Tibial artery (tissue), 4 donors: ENCODE measurements around the gene RPS6KA4.

Experiments used
- DNase-seq, 2 donors: peaks; one replicate each; pipeline ENCODE4 v3.0.0-alpha.2; 2019
- H3K27ac ChIP-seq, 2 donors: fragments of 200-600 bp; sonication (generic) in 1 of 2; 1 replicate in 1 of 2; 2 replicates in 1 of 2; pipeline ENCODE4 v1.5.1; 2018 to 2019; ENCODE audit warnings: mild to moderate bottlenecking in 1 of 2
- H3K27me3 ChIP-seq, 2 donors: fragments of 200-600 bp; sonication (generic) in 1 of 2; one replicate each; pipeline versions ENCODE4 v1.5.1 to v1.6.0; 2016 to 2019
- H3K36me3 ChIP-seq, 3 donors: fragments of 200-600 bp; sonication (generic) in 2 of 3; one replicate each; pipeline ENCODE4 v1.5.1; 2016 to 2019; ENCODE audit warnings: mild to moderate bottlenecking in 2 of 3
- H3K4me1 ChIP-seq, 4 donors: fragments of 200-600 bp; sonication (generic) in 2 of 4; 1 replicate in 3 of 4; 2 replicates in 1 of 4; pipeline ENCODE4 v1.5.1; 2016 to 2019
- H3K4me3 ChIP-seq, 2 donors: fragments of 200-600 bp; sonication (generic) in 1 of 2; 1 replicate in 1 of 2; 2 replicates in 1 of 2; pipeline ENCODE4 v1.5.1; 2018 to 2019; ENCODE audit warnings: mild to moderate bottlenecking in 2 of 2
- H3K9me3 ChIP-seq, 3 donors: fragments of 200-600 bp; sonication (generic) in 1 of 3; one replicate each; pipeline ENCODE4 v1.5.1; 2016 to 2019
- intact Hi-C: fragments of 100-400 bp; cut with DNase I; formaldehyde crosslinking; loops from one replicate; pipeline ENCODE4 v1.15.0; 2023; ENCODE audit warnings: low total_unique reads
- TF ChIP-seq, protein P1 (sequence below), 2 experiments: fragments of 200-600 bp in 1 of 2; fragments of 450-650 bp in 1 of 2; IDR thresholded peaks; one replicate each; pipeline ENCODE4 v1.5.1; 2017 to 2019; ENCODE audit warnings: antibody characterized with exemption in 2 of 2, mild to moderate bottlenecking in 1 of 2, moderate library complexity in 1 of 2

Gene RPS6KA4

DNA sequence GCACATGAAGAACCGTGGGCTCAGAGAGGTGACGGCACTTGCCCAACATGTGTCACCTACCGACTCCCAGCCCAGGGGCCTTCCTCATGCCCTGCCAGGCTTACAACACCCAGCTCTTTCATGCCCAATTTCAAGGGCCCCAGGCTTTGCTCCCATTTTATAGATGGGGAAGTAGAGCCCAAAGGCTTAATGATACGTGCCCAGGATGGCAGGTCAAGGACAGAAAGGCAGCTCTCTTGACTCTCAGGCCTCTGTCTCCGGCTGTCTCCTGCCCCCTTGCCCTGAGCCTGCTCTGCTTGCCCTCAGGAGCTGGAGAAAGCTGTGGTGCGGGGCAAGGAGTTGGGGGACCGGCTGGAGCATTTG lies 10.0 kb upstream of the RPS6KA4 start:
- no peaks in the 10 kb centered on the region for H3K27me3 ChIP-seq
- no peak for DNase-seq
- H3K9me3 ChIP-seq, result no peaks in the 10 kb centered on the region
- H3K4me3 ChIP-seq, result no peak overlapping the region
- H3K4me1 ChIP-seq, result peaks cover 0 to 7% (median 0%) of the 10 kb centered on the region in 4 donors
- intact Hi-C loops, result no loop called here
- TF ChIP-seq, protein P1, sequence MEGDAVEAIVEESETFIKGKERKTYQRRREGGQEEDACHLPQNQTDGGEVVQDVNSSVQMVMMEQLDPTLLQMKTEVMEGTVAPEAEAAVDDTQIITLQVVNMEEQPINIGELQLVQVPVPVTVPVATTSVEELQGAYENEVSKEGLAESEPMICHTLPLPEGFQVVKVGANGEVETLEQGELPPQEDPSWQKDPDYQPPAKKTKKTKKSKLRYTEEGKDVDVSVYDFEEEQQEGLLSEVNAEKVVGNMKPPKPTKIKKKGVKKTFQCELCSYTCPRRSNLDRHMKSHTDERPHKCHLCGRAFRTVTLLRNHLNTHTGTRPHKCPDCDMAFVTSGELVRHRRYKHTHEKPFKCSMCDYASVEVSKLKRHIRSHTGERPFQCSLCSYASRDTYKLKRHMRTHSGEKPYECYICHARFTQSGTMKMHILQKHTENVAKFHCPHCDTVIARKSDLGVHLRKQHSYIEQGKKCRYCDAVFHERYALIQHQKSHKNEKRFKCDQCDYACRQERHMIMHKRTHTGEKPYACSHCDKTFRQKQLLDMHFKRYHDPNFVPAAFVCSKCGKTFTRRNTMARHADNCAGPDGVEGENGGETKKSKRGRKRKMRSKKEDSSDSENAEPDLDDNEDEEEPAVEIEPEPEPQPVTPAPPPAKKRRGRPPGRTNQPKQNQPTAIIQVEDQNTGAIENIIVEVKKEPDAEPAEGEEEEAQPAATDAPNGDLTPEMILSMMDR (IDR thresholded peaks at IDR 0.05), result no peak
- no peaks in the 10 kb centered on the region for H3K36me3 ChIP-seq
- H3K27ac ChIP-seq, result no peak overlapping the region

DNA sequence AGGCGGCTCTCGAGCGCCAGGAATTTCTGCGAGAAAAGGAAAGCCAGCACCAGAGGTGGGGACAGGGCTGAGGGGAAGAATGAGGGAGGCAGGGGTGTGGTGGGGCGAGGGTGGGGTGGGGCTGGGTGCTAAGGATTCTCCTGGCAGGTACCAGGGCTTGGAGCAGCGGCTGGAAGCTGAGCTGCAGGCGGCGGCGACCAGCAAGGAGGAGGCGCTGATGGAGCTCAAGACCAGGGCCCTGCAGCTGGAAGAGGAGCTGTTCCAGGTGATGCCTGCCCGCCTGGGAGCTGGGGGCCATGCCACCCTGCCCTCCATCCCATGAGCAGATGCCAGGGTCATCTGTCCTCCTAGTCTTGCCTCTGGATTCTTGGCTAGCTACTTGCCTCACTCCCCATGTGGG lies 9.6 kb upstream of the RPS6KA4 start:
- Histone ChIP-seq H3K27ac (no peak overlapping the region), H3K27me3 (no peaks in the 10 kb centered on the region), H3K4me3 (no peak overlapping the region), H3K36me3 (no peaks in the 10 kb centered on the region), H3K9me3 (no peaks in the 10 kb centered on the region), H3K4me1 (peaks cover 0 to 7% (median under 1%) of the 10 kb centered on the region in 4 donors)
- intact Hi-C loops, result no loop called here
- DNase-seq, result no peak
- TF ChIP-seq, protein P1 (IDR thresholded peaks at IDR 0.05), result no peak

DNA sequence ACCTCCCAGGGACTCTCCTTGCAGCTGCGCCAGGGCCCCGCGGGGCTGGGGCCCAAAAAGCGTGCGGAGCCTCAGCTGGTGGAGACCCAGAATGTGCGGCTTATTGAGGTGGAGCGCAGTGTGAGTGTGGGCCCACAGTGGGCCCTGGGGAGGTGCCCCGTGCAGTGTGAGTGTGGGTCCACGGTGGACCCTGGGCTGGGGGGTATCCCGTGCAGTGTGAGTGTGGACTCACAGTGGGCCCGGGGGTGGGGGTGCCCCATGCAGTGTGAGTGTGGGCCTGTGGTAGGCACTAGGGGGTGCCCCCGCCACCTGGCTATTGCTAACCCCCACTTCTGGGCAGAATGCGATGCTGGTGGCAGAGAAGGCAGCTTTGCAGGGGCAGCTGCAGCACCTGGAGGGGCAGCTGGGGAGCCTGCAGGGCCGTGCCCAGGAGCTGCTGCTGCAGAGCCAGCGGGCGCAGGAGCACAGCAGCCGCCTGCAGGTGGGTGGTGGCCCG lies 7.8 kb upstream of the RPS6KA4 start:
- DNase-seq, result no peak
- intact Hi-C loops, result no loop called here
- TF ChIP-seq, protein P1 (IDR thresholded peaks at IDR 0.05), result no peak
- H3K36me3 ChIP-seq, result no peaks in the 10 kb centered on the region
- peaks cover 0 to 19% (median 10%) of the 10 kb centered on the region in 4 donors for H3K4me1 ChIP-seq
- H3K27ac ChIP-seq, result no peak overlapping the region
- H3K9me3 ChIP-seq, result no peaks in the 10 kb centered on the region
- no peaks in the 10 kb centered on the region for H3K27me3 ChIP-seq
- H3K4me3 ChIP-seq, result no peak overlapping the region

DNA sequence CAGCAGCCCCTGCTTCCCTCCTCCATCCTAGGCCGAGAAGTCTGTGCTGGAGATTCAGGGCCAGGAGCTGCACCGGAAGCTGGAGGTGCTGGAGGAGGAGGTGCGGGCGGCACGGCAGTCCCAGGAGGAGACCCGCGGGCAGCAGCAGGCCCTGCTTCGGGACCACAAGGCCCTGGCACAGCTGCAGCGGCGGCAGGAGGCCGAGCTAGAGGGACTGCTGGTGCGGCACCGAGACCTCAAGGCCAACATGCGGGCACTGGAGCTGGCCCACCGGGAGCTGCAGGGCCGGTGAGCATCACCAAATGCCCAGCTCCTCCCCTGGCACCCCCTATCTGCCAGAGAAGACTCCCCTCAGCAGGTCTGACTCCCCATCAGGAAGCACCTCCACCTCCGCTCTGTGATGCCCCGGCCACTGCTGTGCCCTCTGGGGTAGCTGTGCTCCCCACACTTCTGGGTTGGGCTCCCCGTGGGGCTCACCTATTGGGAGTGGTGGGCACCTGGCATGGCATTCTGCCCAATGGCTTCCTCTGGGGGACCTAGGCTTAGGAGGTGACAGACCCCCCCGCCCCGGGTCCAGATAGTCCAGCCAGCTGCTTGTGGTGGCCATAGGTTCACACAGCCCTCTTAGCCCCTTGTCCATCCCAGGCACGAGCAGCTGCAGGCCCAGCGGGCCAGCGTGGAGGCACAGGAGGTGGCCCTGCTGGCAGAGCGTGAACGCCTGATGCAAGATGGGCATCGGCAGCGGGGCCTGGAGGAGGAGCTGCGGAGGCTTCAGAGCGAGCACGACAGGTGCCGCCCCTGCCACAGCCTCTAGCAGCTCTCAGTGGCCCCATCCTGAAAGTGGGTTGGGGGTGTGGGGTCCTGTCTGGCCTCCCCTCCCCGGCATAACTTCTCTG lies 6.6 kb upstream of the RPS6KA4 start:
- intact Hi-C loops, result no loop called here
- no peaks in the 10 kb centered on the region for H3K9me3 ChIP-seq
- H3K27ac ChIP-seq, result no peak overlapping the region
- no peaks in the 10 kb centered on the region for H3K36me3 ChIP-seq
- TF ChIP-seq, protein P1 (IDR thresholded peaks at IDR 0.05), result no peak
- no peak overlapping the region for H3K4me3 ChIP-seq
- H3K4me1 ChIP-seq, result peaks cover 0 to 24% (median 12%) of the 10 kb centered on the region in 4 donors
- DNase-seq, result peak in 1 of 2 donors; percentile 65
- no peaks in the 10 kb centered on the region for H3K27me3 ChIP-seq

DNA sequence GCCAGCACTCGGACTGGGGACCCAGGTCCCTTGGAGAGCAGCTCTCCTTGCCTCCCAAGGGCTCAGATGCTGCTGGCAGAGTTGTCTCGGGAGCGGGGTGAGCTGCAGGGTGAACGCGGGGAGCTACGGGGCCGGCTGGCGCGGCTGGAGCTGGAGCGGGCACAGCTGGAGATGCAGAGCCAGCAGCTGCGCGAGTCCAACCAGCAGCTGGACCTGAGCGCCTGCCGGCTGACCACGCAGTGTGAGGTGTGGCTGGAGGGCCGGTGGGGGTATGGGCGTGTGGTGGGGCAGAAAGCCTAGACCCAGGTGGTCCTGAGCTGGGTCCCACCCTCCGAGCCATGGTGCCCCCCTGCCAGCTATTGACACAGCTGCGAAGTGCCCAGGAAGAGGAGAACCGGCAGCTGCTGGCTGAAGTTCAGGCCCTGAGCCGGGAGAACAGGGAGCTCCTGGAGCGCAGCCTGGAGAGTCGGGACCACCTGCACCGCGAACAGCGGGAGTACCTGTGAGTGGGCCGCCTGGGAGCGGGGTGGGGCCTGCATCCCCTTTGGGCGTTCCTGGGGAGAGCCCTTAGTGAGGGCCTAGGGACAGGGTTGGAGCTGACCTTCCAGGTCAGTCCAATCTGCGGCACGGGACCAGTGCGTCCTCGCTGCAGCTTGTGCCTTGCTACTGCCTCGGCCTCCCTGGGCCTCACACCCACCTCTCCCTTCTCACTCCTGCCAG lies 5.8 kb upstream of the RPS6KA4 start:
- Histone ChIP-seq H3K36me3 (no peaks in the 10 kb centered on the region), H3K27me3 (no peaks in the 10 kb centered on the region), H3K4me3 (no peak overlapping the region), H3K9me3 (no peaks in the 10 kb centered on the region), H3K27ac (no peak overlapping the region), H3K4me1 (peaks cover 0 to 29% (median 19%) of the 10 kb centered on the region in 4 donors)
- intact Hi-C loops, result no loop called here
- DNase-seq, result peak in 1 of 2 donors; percentile 66
- TF ChIP-seq, protein P1 (IDR thresholded peaks at IDR 0.05), result no peak
